AG10803 (cell line): ENCODE measurements around the gene CYP2F1.
"Not testable (repeated sequence)": the region's sequence is repeated elsewhere in the genome, so short reads cannot be mapped to it uniquely, and the experiment has no call there.

Experiments
- DNase-seq: peaks from one replicate; pipeline ENCODE4 v3.0.0; 2010; ENCODE audit warnings: low read depth
- H3K4me3 ChIP-seq: 2 replicates; pipeline ENCODE4 v1.5.1; 2011; ENCODE audit warnings: mild to moderate bottlenecking, low read length, control low read depth
- CTCF ChIP-seq: conservative IDR thresholded peaks from 2 replicates; pipeline ENCODE4 v1.5.1; 2011; ENCODE audit warnings: mild to moderate bottlenecking, low read length, control low read depth, inconsistent platforms

The CYP2F1 gene

GRCh38 chr19:41111750-41112295 lies 2.4 kb upstream of the CYP2F1 start:
- TF ChIP-seq CTCF = no peak
- DNase-seq = no peak
- no peak overlapping the region for H3K4me3 ChIP-seq

GRCh38 chr19:41112728-41113290 lies 1.4 kb upstream of the CYP2F1 start:
- DNase-seq = no peak
- no peak overlapping the region for H3K4me3 ChIP-seq
- no peak for TF ChIP-seq CTCF

GRCh38 chr19:41116261-41116660 lies 2.0 kb downstream of the CYP2F1 start:
- DNase-seq = no peak
- no peak for TF ChIP-seq CTCF
- no peak overlapping the region for H3K4me3 ChIP-seq

- DNase-seq, H3K4me3 ChIP-seq: not testable (repeated sequence)
Observed at GRCh38 chr19:41120929-41121911, 7.0 kb downstream of the CYP2F1 start.

GRCh38 chr19:41122846-41123245 lies 8.6 kb downstream of the CYP2F1 start:
- H3K4me3 ChIP-seq, DNase-seq: not testable (repeated sequence)

- TF ChIP-seq CTCF = no peak
- H3K4me3 ChIP-seq = no peak overlapping the region
- DNase-seq = no peak
Observed at GRCh38 chr19:41123716-41124294, 9.6 kb downstream of the CYP2F1 start.

GRCh38 chr19:41126765-41127203 lies 12.6 kb downstream of the CYP2F1 start:
- DNase-seq = peak; percentile 2
- not testable (repeated sequence) for H3K4me3 ChIP-seq
- peak; percentile 72 for TF ChIP-seq CTCF

- H3K4me3 ChIP-seq, DNase-seq: not testable (repeated sequence)
Observed at GRCh38 chr19:41127362-41127761, 13.1 kb downstream of the CYP2F1 start.
